ENCODE results near the gene GRID1.

DNA sequence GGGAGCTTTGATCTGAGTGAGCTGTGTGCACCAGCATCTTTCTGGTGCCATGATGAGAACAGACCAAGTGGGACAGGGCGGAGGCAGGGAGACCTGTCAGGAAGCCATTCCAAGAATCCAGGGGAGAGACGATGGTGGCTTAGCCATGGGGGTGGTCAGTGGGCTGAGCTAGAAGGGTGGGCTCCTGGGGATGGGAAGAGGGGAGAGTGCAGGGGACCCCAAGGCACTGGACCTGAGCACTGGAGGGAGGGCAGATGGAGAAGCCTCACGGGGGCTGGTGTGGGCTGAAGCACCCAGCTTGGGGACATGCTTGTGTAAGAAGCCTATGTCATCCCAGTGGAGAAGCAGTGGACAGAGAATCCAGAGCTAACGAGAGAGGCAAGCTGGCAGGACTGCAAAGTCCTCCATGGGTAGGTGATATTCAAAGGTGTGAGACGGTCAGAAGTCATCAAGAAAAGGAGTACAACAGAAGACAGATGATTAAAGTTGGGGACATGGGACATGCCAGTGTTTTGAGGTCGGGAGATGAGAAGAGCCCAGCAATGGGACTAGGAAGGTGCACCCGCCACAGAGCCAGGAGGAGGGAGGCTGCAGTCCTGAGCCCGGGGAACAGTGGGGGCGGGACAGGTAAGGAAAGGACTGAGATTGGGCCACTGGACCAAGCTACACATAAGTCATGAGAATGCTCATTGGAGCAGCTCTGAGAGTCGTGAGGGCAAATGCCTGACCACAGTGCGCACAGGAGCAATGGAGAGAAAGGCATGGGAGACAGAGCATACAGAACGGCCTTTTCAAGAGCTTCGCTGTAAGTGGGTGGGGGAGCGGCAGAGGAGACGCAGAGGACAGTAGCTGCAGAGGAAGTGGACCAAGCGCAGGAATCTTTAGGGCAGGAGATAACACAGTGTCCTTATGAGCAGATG is 72.0 kb downstream of the GRID1 start:
- TF ChIP-seq, protein P1, sequence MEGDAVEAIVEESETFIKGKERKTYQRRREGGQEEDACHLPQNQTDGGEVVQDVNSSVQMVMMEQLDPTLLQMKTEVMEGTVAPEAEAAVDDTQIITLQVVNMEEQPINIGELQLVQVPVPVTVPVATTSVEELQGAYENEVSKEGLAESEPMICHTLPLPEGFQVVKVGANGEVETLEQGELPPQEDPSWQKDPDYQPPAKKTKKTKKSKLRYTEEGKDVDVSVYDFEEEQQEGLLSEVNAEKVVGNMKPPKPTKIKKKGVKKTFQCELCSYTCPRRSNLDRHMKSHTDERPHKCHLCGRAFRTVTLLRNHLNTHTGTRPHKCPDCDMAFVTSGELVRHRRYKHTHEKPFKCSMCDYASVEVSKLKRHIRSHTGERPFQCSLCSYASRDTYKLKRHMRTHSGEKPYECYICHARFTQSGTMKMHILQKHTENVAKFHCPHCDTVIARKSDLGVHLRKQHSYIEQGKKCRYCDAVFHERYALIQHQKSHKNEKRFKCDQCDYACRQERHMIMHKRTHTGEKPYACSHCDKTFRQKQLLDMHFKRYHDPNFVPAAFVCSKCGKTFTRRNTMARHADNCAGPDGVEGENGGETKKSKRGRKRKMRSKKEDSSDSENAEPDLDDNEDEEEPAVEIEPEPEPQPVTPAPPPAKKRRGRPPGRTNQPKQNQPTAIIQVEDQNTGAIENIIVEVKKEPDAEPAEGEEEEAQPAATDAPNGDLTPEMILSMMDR (IDR thresholded peaks at IDR 0.05; ENCODE audit: low read length) = no peak
- no peak for TF ChIP-seq EZH2 (IDR thresholded peaks at IDR 0.05; ENCODE audit: borderline replicate concordance, low read length)
